ENCODE results near the gene ERAL1. TPM values are rescaled to one million over a fixed set of nuclear protein-coding genes. Genes with fewer than 3 reads are reported as not detected.
"Not testable (repeated sequence)": the region's sequence is repeated elsewhere in the genome, so short reads cannot be mapped to it uniquely, and the experiment has no call there.

ERAL1 gene
- total RNA-seq, 2 donors from 2014 or later, result 38.2 to 60.2 TPM

- Mint-ChIP-seq H3K4me3 (peak overlapping the region; percentile 53), H3K27ac (no peak overlapping the region), H3K27me3 (no peaks in the 10 kb centered on the region), H3K36me3 (ENCODE audit: low read depth) (peaks cover 20% of the 10 kb centered on the region), H3K4me1 (peaks cover 19% of the 10 kb centered on the region), H3K9me3 (no peaks in the 10 kb centered on the region)
- ATAC-seq (replicated peaks), result no peak
Observed at GRCh38 chr17:28839221-28839620, 15.6 kb upstream of the ERAL1 start.

- ATAC-seq (replicated peaks), result peak; percentile 11
- Mint-ChIP-seq H3K4me3 (peak overlapping the region; percentile 100), H3K27ac (peak overlapping the region; percentile 99), H3K9me3 (no peaks in the 10 kb centered on the region), H3K4me1 (peaks cover 13% of the 10 kb centered on the region), H3K27me3 (no peaks in the 10 kb centered on the region), H3K36me3 (ENCODE audit: low read depth) (peaks cover 17% of the 10 kb centered on the region)
Observed at GRCh38 chr17:28841901-28842281, 12.9 kb upstream of the ERAL1 start.

GRCh38 chr17:28842282-28843012, 12.4 kb upstream of the ERAL1 start, which contains the start of gene FAM222B:
TSS of gene FAM222B (minus strand) at chr17:28842790. CDS start at chr17:28766667, 76,123 bp downstream.
- peak within 1 kb of the TSS; percentile 99 for H3K27ac Mint-ChIP-seq
- peak within 1 kb of the TSS; percentile 100 for H3K4me3 Mint-ChIP-seq
- peaks cover 13% of the 10 kb centered on the region for H3K4me1 Mint-ChIP-seq
- H3K9me3 Mint-ChIP-seq, result no peaks in the 10 kb centered on the region
- peak; percentile 98 for ATAC-seq (replicated peaks)
- peaks cover 17% of the 10 kb centered on the region for H3K36me3 Mint-ChIP-seq (ENCODE audit: low read depth)
- H3K27me3 Mint-ChIP-seq, result no peaks in the 10 kb centered on the region

- no peaks in the 10 kb centered on the region for H3K9me3 Mint-ChIP-seq
- H3K27me3 Mint-ChIP-seq, result no peaks in the 10 kb centered on the region
- H3K27ac Mint-ChIP-seq, result peak overlapping the region; percentile 99
- H3K36me3 Mint-ChIP-seq (ENCODE audit: low read depth), result peaks cover 17% of the 10 kb centered on the region
- H3K4me3 Mint-ChIP-seq, result peak overlapping the region; percentile 100
- ATAC-seq (replicated peaks), result no peak
- H3K4me1 Mint-ChIP-seq, result peaks cover 13% of the 10 kb centered on the region
Observed at GRCh38 chr17:28843816-28844148, 11.0 kb upstream of the ERAL1 start.

GRCh38 chr17:28846231-28846630, 8.6 kb upstream of the ERAL1 start:
- ATAC-seq (replicated peaks), result no peak

DNA sequence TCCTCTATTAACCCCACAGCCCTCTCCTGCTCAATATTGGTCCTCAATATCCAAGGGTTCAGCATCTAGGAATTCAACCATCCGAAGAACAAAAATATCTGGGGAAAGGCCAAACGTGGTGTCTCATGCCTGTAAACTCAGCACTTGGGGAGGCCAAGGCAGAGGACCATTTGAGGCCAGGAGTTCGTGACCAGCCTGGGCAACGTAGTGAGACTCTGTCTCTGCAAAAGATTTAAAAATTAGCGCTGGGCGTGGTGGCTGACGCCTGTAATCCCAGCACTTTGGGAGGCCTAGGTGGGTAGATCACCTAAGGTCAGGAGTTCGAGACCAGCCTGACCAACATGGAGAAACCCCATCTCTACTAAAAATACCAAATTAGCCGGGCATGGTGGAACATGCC, 8.1 kb upstream of the ERAL1 start:
- H3K9me3 Mint-ChIP-seq; H3K27ac Mint-ChIP-seq; ATAC-seq (replicated peaks); H3K4me3 Mint-ChIP-seq; H3K27me3 Mint-ChIP-seq; H3K36me3 Mint-ChIP-seq (ENCODE audit: low read depth); H3K4me1 Mint-ChIP-seq: not testable (repeated sequence)

More at GRCh38 chr17:28846231-28846630, 8.6 kb upstream of the ERAL1 start:
- peaks cover 9% of the 10 kb centered on the region for H3K4me1 Mint-ChIP-seq
- no peaks in the 10 kb centered on the region for H3K9me3 Mint-ChIP-seq
- no peak overlapping the region for H3K4me3 Mint-ChIP-seq
- H3K27ac Mint-ChIP-seq, result no peak overlapping the region
- H3K27me3 Mint-ChIP-seq, result no peaks in the 10 kb centered on the region
- H3K36me3 Mint-ChIP-seq (ENCODE audit: low read depth), result peaks cover 9% of the 10 kb centered on the region

GRCh38 chr17:28848667-28849066, 6.1 kb upstream of the ERAL1 start:
- not testable (repeated sequence) for H3K27ac Mint-ChIP-seq; H3K9me3 Mint-ChIP-seq; H3K4me3 Mint-ChIP-seq; H3K4me1 Mint-ChIP-seq; H3K36me3 Mint-ChIP-seq (ENCODE audit: low read depth); H3K27me3 Mint-ChIP-seq
- ATAC-seq (replicated peaks), result peak; percentile 89

- no peaks in the 10 kb centered on the region for H3K9me3 Mint-ChIP-seq
- no peaks in the 10 kb centered on the region for H3K4me1 Mint-ChIP-seq
- ATAC-seq (replicated peaks), result peak; percentile 71
- H3K27ac Mint-ChIP-seq, result no peak overlapping the region
- no peaks in the 10 kb centered on the region for H3K36me3 Mint-ChIP-seq (ENCODE audit: low read depth)
- H3K27me3 Mint-ChIP-seq, result no peaks in the 10 kb centered on the region
- H3K4me3 Mint-ChIP-seq, result no peak overlapping the region
Observed at GRCh38 chr17:28849281-28849680, 5.5 kb upstream of the ERAL1 start.

- Mint-ChIP-seq H3K4me1 (peaks cover 7% of the 10 kb centered on the region), H3K4me3 (peak overlapping the region; percentile 87), H3K27me3 (no peaks in the 10 kb centered on the region), H3K36me3 (ENCODE audit: low read depth) (peaks cover 23% of the 10 kb centered on the region), H3K27ac (no peak overlapping the region), H3K9me3 (no peaks in the 10 kb centered on the region)
- no peak for ATAC-seq (replicated peaks)
Observed at GRCh38 chr17:28853295-28853694, 1.5 kb upstream of the ERAL1 start.

GRCh38 chr17:28855336-28855679, 492 bp downstream of the ERAL1 start:
- no peak for ATAC-seq (replicated peaks)
- Mint-ChIP-seq H3K27ac (peak overlapping the region; percentile 90), H3K4me1 (peaks cover 7% of the 10 kb centered on the region), H3K4me3 (peak overlapping the region; percentile 87), H3K27me3 (no peaks in the 10 kb centered on the region), H3K36me3 (ENCODE audit: low read depth) (peaks cover 43% of the 10 kb centered on the region), H3K9me3 (no peaks in the 10 kb centered on the region)

DNA sequence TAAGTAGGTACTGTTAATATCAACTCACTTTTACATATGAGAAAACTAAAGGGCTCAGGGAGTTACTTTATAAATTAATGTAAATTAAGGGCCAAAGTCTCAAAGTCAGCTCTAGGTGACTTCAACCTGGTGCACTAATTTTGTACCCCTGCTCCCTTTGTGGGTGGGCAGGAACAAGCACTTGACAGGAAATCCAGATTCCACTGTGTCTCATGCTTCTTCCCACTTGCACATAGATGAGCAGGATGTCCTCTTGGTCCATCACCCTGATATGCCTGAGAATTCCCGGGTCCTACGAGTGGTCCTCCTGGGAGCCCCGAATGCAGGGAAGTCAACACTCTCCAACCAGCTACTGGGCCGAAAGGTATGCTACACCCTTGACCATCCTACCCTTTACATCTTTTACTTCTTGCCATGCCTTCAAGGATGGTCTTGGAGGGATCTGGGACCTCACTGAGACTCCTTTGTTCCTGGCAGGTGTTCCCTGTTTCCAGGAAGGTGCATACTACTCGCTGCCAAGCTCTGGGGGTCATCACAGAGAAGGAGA, 1.3 kb downstream of the ERAL1 start:
- H3K4me3 Mint-ChIP-seq, result peak overlapping the region; percentile 87
- peaks cover 7% of the 10 kb centered on the region for H3K4me1 Mint-ChIP-seq
- no peak for ATAC-seq (replicated peaks)
- H3K27me3 Mint-ChIP-seq, result no peaks in the 10 kb centered on the region
- H3K36me3 Mint-ChIP-seq (ENCODE audit: low read depth), result peaks cover 51% of the 10 kb centered on the region
- H3K27ac Mint-ChIP-seq, result peak overlapping the region; percentile 90
- H3K9me3 Mint-ChIP-seq, result no peaks in the 10 kb centered on the region

GRCh38 chr17:28857905-28858800, 3.3 kb downstream of the ERAL1 start:
- Mint-ChIP-seq H3K27ac (peak overlapping the region; percentile 86), H3K4me3 (peak overlapping the region; percentile 34), H3K4me1 (peaks cover 7% of the 10 kb centered on the region), H3K9me3 (no peaks in the 10 kb centered on the region), H3K36me3 (ENCODE audit: low read depth) (peaks cover 63% of the 10 kb centered on the region), H3K27me3 (no peaks in the 10 kb centered on the region)
- ATAC-seq (replicated peaks), result peak; percentile 25

GRCh38 chr17:28858801-28859355, 4.1 kb downstream of the ERAL1 start:
- H3K27ac Mint-ChIP-seq, result peak overlapping the region; percentile 86
- no peak overlapping the region for H3K4me3 Mint-ChIP-seq
- H3K27me3 Mint-ChIP-seq, result no peaks in the 10 kb centered on the region
- no peak for ATAC-seq (replicated peaks)
- H3K36me3 Mint-ChIP-seq (ENCODE audit: low read depth), result peaks cover 63% of the 10 kb centered on the region
- H3K9me3 Mint-ChIP-seq, result no peaks in the 10 kb centered on the region
- peaks cover 7% of the 10 kb centered on the region for H3K4me1 Mint-ChIP-seq

GRCh38 chr17:28860363-28860808, 5.6 kb downstream of the ERAL1 start:
- ATAC-seq (replicated peaks), result no peak
- Mint-ChIP-seq H3K27ac (peak overlapping the region; percentile 48), H3K27me3 (no peaks in the 10 kb centered on the region), H3K4me3 (no peak overlapping the region), H3K9me3 (no peaks in the 10 kb centered on the region), H3K4me1 (peaks cover 7% of the 10 kb centered on the region), H3K36me3 (ENCODE audit: low read depth) (peaks cover 63% of the 10 kb centered on the region)

Data from activated T-helper 17 cell treated with anti-CD3 and anti-CD28 coated beads, Interleukin-2, amount 50 U/mL, for 72 hours (primary cell).